MM.1S (cell line): ENCODE results near the gene IQCM.

Experiments used
- CTCF ChIP-seq: fragments of 300-600 bp; sonication (generic); IDR thresholded peaks from 2 replicates; pipeline ENCODE4 v1.5.1; 2016; ENCODE audit warnings: antibody characterized with exemption, low read length, mixed read lengths
- EZH2phosphoT487 ChIP-seq: fragments of 300-600 bp; sonication (generic); IDR thresholded peaks from 2 replicates; pipeline ENCODE4 v1.6.1; 2018; ENCODE audit warnings: antibody characterized with exemption, low read length

DNA sequence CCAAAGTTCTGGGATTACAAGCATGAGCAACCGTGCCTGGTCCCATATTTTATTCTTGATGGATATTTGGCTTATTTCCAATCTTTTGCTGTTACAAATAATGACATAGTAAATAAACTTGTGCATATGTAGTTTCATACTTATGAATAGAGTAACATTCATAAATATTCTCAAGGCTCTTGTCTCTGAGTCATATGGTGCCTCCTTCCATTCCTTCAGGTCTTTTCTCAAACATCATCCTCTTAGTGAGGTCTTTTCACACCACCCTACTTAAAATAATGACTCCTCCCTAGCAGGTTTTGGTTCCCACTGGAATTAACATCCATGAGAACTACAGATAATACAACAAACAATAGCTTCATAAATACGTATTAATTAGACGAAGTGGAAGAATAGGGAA, 416.6 kb downstream of the IQCM start:
- TF ChIP-seq CTCF (no peak), EZH2phosphoT487 (no peak)
